ENCODE measurements around the gene CASD1.

CASD1 gene

DNA sequence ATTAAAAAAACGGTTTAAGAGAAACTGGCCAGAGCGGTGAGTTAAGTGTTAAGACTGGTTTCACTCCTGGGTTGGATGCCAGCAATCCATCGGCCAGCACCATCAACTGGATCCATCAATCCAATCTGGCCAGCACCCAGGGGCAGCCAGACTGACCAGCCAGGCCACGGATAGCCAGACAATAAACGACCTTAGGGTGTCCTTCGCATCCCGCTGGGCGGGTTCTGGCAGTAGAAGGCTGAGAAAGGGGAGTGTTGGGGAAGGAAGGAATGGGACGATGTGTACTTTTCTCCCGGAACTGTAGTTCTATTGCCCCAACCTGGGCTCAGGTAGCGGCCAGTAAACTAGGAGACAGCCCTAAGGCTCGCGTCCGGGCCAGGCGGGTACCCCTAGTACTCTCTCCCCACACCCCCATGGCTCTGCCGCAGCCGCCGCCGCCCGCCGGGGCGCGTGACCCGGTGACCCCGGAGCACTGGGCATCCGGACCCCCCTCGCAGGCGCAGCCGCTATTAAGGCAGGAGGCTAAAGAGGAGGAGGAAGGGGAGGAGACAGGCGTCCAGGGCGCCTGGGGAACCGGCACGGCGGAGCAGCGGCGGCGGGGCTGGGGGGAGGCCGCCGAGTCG is at the start of gene CASD1:
Gene CASD1, plus strand, starts transcription at position 546 of the 623 bp plus-strand sequence. CDS start 276 bp downstream, outside the sequence.
- DNase-seq: no peak

GRCh38 chr7:94466516-94466915 is 43.1 kb upstream of the CASD1 start:
- no peak for DNase-seq

DNA sequence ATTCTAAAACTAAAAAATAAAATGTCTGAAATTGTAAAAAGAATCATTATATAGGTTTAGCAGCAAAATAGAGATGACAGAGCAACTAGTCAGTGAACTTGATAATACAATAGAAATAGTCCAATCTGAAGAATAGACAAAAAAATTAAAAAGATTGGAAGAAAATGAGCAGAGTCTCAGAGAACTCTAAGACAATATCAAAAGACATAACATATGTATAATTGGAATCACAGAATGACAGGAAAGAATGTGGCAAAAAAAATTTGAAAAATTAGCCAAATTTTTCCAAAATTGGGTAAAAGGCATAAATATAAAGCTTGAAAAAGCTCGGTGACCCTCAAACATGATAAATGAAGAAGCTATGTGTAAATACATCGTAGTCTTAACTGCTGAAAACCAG is 38.0 kb upstream of the CASD1 start:
- no peak for DNase-seq

DNA sequence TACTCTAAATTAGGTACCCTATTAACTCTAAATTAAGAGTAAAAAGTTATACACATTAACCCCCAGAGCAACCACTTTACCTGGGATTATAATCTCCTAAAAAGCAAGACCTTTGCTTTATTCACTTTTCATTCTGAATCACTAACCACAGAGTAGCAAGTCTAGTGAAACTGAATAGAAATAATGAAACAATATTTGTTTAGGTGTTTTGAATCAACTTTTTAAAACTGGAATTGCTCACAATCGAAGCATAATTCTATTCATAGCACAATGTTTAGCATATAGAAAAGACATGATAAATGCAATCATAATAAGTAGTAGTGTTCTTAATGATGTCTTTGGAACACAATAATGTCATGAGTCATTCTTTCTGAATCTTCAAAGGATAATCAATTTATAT is 37.0 kb upstream of the CASD1 start:
- DNase-seq: no peak

DNA sequence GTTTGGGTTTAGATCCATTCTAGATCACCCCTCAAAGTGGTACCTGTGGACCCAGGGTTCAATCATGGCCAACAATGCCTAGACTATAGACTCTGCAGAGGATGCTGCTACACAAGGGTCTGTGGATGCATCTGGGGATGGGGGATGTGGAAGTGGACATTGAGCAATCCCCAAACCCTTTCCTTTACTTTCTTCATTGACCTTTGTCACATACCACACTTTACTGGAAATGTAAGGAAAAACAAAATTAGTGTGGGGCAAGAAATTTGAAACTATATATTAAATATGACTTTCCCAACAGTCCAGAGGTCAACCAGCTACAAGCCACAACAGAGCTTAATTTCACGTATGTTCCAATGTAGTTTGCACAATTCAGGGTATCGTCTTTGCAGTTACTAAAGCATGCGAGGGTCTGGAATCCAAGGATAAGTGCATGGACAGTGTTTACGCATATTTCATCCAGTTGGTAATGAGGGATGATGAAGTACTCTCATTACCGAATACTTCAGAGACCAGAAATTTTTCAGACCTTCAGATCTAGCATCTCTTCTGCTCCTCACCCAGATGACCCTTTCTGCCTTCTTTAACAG is 33.3 kb upstream of the CASD1 start:
- no peak for DNase-seq

DNA sequence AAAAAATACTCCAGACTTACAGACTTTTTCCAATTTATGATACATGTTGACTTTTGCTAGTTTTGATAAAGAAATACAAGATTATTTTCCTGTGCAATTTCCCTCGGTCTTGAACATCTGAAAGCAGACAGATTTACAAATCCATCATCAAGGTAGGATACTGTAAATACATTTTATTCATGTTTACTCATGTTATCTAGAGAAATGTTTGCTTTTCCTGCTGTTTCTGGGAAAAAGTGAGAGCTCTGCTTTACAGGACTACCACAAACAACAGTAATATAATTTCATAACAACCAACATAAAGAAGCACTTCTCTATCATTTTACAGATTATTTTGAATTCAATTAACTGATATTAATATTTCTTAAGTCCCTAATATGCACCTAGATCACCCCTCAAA is 31.7 kb upstream of the CASD1 start:
- no peak for DNase-seq

GRCh38 chr7:94478648-94479214 is 30.9 kb upstream of the CASD1 start:
- no peak for DNase-seq

DNA sequence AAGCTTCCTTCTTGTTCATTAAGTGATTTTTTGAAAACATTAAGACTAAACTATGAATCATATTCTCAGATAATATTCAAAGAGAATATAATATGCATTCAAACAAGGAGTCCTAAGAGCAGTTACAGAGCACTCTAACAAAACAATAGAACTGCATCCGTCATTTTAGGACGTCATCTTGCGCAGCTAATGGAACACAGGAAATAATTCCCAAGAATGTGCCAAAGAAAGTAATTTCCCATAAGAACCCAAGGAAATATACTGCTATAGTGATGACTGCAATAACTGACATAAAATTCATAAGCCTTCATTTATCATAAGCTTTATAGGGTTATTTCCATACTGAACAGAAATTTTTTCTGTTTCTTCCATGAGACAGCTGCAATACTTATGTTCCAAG is 28.3 kb upstream of the CASD1 start:
- DNase-seq: no peak

DNA sequence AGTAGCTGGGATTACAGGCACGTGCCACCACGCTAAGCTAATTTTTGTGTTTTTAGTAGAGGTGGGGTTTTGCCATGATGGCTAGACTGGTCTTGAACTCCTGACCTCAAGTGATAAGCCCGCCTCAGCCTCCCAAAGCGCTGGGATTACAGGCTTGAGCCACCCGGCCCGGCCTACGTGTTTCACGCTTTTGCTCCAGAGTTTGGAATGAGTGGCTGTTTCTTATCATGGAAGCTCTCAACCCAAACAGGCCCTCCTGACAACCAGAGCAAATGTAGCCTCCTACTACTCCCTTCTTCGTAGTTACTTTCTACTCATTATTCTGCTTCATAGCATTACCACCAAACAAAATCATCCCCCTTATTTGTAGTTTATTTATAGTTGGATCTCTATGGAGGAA is 26.8 kb upstream of the CASD1 start:
- no peak for DNase-seq

DNA sequence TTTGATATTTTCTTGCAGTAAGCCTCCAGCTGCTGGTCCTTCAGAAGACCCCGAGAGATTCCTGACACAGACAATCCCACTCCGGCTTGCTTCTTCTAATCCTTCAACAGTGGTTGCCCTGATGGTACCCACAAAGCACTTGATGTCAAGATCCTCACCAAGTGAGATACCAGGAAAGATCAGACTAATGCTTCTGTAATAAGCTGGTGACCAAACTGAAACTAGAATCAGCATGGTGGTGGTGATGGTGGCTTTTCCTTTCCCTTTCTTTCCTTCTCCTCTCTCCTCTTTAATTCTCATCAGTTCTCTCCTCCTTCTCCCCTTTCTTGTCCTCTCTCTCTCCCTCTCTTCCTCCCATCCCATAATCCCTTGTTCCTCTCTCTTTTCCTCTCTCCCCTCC is 25.8 kb upstream of the CASD1 start:
- no peak for DNase-seq

- no peak for DNase-seq
Measured at GRCh38 chr7:94486216-94486615, 23.4 kb upstream of the CASD1 start.

DNA sequence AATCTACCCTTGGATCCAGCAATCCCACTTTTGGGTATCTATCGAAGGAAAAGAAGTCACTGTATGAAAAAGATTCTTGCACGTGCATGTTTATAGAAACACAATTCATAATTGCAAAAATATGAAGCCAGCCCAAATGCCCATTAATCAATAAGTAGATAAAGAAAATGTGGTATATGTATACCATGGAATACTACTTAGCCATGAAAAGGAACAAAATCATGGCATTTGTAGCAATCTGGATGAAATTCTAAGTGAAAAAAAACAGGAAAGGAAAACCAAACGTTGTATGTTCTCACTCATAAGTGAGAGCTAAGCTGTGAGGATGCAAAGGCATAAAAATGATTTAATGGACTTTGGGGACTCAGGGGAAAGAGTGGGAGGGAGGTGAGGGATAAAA is 18.2 kb upstream of the CASD1 start:
- DNase-seq: no peak

DNA sequence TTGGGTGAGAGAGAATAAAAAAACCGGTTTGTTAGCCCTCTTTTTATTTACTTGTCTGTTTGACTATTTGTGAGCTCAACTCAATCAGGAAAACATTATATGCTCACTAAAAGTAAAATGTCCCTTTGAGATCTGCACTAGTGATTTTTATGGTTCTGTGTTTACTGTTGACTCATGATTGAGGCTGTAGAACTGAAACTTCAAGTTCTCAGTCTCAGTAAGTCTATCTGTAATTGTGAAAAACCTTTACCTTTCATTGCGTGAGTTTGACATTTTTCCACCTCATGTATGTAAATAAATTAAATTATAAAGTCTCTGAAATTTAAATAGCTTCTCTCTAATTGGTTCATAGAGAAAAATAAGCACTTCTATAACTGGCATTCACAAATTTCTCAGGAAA is 17.0 kb upstream of the CASD1 start:
- DNase-seq: no peak

- no peak for DNase-seq
Measured at GRCh38 chr7:94497874-94498670, 11.5 kb upstream of the CASD1 start.

DNA sequence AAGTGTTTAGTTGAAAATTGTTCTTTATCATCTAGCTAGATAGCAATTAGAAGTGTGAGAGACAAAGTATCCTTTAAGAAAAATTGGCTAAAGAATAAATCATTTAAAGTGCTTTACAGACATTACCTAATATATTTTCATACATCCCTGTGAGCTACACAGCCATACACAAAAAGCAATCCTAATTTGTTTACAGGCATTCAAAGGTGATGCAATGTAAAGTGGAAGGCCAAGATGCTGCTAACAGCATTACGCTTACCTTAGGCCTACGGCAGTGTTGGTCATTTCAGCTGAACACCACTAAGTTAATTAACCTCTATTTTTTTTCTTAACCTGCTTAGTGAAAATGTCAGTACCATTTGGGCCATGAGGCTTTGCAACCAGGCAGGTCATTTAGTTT is 10.7 kb upstream of the CASD1 start:
- DNase-seq: no peak

- no peak for DNase-seq
Measured at GRCh38 chr7:94507462-94507861, 2.1 kb upstream of the CASD1 start.

DNA sequence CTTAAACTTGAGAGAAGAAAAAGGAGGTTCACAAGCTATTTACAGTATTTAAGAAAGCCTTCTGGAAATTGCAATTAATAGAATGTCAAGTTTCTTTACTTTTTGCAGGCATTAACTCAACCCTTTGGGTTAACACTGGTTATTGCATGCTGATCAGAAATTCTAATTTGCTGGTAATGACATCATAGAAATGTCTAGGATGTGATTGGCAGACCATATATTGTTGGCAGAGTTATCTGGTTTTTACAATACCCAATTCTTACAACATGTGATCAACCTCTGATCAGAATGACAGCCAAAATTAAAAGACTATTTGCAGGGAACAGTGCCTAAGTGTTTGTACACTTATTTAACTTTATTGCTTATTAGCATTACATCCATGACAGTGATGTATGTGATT is 1.6 kb upstream of the CASD1 start:
- DNase-seq: no peak

DNA sequence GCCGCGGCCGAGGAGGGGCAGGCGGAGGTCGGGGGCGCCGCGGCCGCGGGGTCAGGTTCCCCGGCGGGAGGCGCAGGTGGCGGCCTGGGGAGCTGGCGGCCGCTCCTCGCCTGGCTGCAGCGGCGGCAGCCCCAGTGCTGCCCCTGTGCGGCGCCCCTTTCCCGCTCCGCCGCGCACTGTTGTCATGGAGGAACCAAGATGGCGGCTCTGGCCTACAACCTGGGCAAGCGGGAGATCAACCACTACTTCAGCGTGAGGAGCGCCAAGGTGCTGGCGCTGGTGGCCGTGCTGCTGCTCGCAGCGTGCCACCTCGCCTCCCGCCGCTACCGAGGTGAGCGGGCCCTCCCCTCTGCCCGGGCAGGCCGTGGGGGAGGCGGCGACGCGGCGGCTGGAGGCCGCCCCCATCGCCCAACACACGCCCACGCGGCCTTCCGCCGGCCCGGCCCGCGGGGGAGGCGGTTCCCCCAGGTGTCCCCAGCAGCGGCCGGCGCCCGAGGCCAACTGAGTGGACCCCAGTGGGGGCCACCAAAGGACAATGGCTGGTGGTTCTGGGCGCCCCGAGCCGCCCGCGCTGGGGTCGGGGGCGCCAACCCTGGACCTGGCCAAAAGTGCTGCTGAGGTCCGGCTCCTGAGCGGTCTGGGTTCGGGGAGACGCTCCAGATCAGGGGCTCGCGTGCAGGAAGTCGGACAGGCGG is 425 bp downstream of the CASD1 start:
- peak; percentile 70 for DNase-seq

- peak; percentile 19 for DNase-seq
Measured at GRCh38 chr7:94510582-94511496, 1.2 kb downstream of the CASD1 start.

GRCh38 chr7:94511718-94512117 is 2.1 kb downstream of the CASD1 start:
- peak; percentile 5 for DNase-seq

DNA sequence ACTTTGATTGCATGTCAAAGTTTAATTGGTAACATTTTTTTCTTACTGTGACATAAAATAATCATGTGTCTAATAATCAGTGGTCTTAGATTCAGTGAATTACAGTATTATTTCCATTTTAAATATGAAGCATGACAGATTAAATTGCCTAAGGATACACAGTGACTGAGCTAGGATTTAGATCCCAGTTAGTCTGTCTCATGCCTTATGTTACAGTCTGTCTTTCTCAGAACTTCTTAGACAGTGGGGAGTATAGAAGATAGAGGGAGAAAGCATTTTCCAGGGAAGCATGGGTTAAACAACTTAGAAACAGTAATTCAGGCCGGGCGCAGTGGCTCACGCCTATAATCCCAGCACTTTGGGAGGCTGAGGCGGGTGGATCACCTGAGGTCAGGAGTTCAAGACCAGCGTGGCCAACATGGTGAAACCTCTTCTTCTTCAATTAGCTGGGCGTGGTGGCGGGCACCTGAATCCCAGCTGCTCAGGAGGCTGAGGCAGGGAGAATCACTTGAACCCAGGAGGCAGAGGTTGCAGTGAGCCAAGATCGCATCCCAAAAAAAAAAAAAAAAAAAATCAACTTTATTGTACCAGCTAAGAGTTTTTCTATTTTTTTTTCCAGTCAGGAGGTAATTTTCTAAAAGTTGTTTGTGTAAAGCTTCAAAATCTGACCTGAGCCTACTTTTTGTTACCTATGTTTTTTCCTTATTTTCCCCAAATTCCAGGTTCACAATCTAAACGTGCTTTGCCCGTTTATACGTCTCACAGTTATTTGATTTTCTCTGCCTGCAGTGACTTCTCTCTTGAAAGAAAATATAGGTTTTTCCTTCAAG is 3.3 kb downstream of the CASD1 start:
- no peak for DNase-seq

DNA sequence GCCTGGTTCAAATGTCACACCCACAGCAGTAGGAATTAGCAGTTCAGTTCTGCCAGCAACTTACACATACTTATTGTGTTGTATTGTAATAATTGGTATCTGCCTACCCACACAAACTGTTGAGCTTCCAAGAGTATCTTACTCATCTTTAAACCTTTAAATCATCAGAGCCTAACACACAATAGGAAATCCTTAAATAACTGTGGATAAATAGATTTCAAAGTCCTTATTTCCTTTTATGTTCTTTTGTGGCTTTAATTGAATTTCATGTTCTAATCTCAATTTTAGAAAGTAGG is 3.9 kb downstream of the CASD1 start:
- DNase-seq: peak; percentile 11
